ENCODE data around the gene THEM5. TPM values are rescaled to one million over a fixed set of nuclear protein-coding genes. Genes with fewer than 3 reads are reported as not detected.

THEM5 gene
- total and polyA plus RNA-seq, 10 of the 15 experiments (the other 5 are each of a cell fraction or from before 2014, with no cell fraction given): 0.16 TPM; not detected in 9

GRCh38 chr1:151860504-151861187 lies 7.1 kb upstream of the THEM5 start:
- intact Hi-C loops (cut with micrococcal nuclease; ENCODE audit: unreplicated experiment) (no loop called here), in situ Hi-C loops (cut with MboI) (no loop called here)
- no peaks in the 10 kb centered on the region for H4K20me1 ChIP-seq (ENCODE audit: control insufficient read depth, insufficient read depth)
- CTCF ChIA-PET: interaction anchor here (1.2 kb wide), 1 partner anchor 21 kb away, joined by 6 read pairs; no protein-coding TSS in a partner anchor
- 17% methylated on average over 5 of the region's 7 CpGs for WGBS (ENCODE audit: insufficient coverage, insufficient replicate concordance, low lambda C conversion rate, missing lambda C conversion rate)
- no peak overlapping the region for H3K4me2 ChIP-seq (ENCODE audit: control insufficient read depth, insufficient read depth)
- no peak overlapping the region for H2AFZ ChIP-seq (ENCODE audit: control insufficient read depth, low read depth, low read length)
- no peaks in the 10 kb centered on the region for H3K36me3 ChIP-seq (ENCODE audit: control insufficient read depth in 2 of 2, insufficient read depth in 2 of 2, low read length in 1 of 2)
- ATAC-seq (no peak; the same call in 2 of the 3 replicates), DNase-seq (ENCODE audit: low read depth, low spot score) (no peak), FAIRE-seq (no peak)
- H3K27me3 ChIP-seq (replicated peaks in 1 of 2; ENCODE audit: control insufficient read depth in 2 of 2, insufficient read depth in 2 of 2, low read length in 1 of 2): peaks cover 0 to 3% of the 10 kb centered on the region in 2 experiments; a peak in 2 of 4 replicates
- H3K79me2 ChIP-seq (ENCODE audit: control insufficient read depth, insufficient read depth, low read length): no peaks in the 10 kb centered on the region
- TF ChIP-seq NBN (IDR thresholded peaks at IDR 0.05): no peak
- RAD21 ChIA-PET (ENCODE audit: unreplicated experiment): interaction anchor here (0.9 to 2.7 kb wide), 4 partner anchors 11 to 141 kb away, joined by 4 to 10 read pairs (median 6); partner anchors contain the start of gene C2CD4D
- H3K9me3 ChIP-seq (replicated peaks; ENCODE audit: control insufficient read depth, insufficient read depth, low read length): no peaks in the 10 kb centered on the region
- H3K27ac ChIP-seq (ENCODE audit: control insufficient read depth, insufficient read depth): no peak overlapping the region
- SMC1A ChIA-PET (ENCODE audit: uncharacterized antibody, unreplicated experiment): interaction anchor here (2.3 kb wide), 1 partner anchor 20 kb away, joined by 6 read pairs; the partner anchor contains the start of gene C2CD4D
- peaks cover 9% of the 10 kb centered on the region for H3K4me1 ChIP-seq (ENCODE audit: control insufficient read depth, insufficient read depth, low read length)
- POLR2A ChIA-PET: interaction anchor here (1.2 kb wide), 1 partner anchor 21 kb away, joined by 9 read pairs; the partner anchor contains the start of gene C2CD4D
- H3K4me3 ChIP-seq: no peak overlapping the region
- H3K9ac ChIP-seq (ENCODE audit: control insufficient read depth, insufficient read depth, low read length): no peak overlapping the region
- no TSS peak for BruUV-seq (replicated peaks)

- ChIA-PET CTCF (interaction anchor here (1.2 to 2.8 kb wide), 3 partner anchors 14 to 48 kb away, joined by 6 read pairs; no protein-coding TSS in a partner anchor), SMC1A (ENCODE audit: uncharacterized antibody, unreplicated experiment) (interaction anchor here (2.3 kb wide), 1 partner anchor 20 kb away, joined by 6 read pairs; the partner anchor contains the start of gene C2CD4D), POLR2A (interaction anchor here (1.2 kb wide), 1 partner anchor 20 kb away, joined by 9 read pairs; the partner anchor contains the start of gene C2CD4D), RAD21 (ENCODE audit: unreplicated experiment) (interaction anchor here (0.6 to 2.7 kb wide), 7 partner anchors 12 to 533 kb away, joined by 3 to 10 read pairs (median 4); partner anchors contain the start of genes C2CD4D and MRPL9)
- Histone ChIP-seq H3K79me2 (ENCODE audit: control insufficient read depth, insufficient read depth, low read length) (no peaks in the 10 kb centered on the region), H4K20me1 (ENCODE audit: control insufficient read depth, insufficient read depth) (no peaks in the 10 kb centered on the region), H3K9me3 (replicated peaks; ENCODE audit: control insufficient read depth, insufficient read depth, low read length) (no peaks in the 10 kb centered on the region), H3K4me1 (ENCODE audit: control insufficient read depth, insufficient read depth, low read length) (peaks cover 9% of the 10 kb centered on the region), H3K9ac (ENCODE audit: control insufficient read depth, insufficient read depth, low read length) (no peak overlapping the region), H3K27me3 (replicated peaks in 1 of 2; ENCODE audit: control insufficient read depth in 2 of 2, insufficient read depth in 2 of 2, low read length in 1 of 2) (peaks cover 0 to 3% of the 10 kb centered on the region in 2 experiments; a peak in 2 of 4 replicates), H3K27ac (ENCODE audit: control insufficient read depth, insufficient read depth) (no peak overlapping the region), H3K36me3 (ENCODE audit: control insufficient read depth in 2 of 2, insufficient read depth in 2 of 2, low read length in 1 of 2) (no peaks in the 10 kb centered on the region), H2AFZ (ENCODE audit: control insufficient read depth, low read depth, low read length) (0 out of 2 replicates have a peak overlapping the region, but pooled peaks have one; percentile 15), H3K4me2 (ENCODE audit: control insufficient read depth, insufficient read depth) (no peak overlapping the region), H3K4me3 (no peak overlapping the region)
- DNase-seq (ENCODE audit: low read depth, low spot score) (no peak), ATAC-seq (peak; percentile 80), FAIRE-seq (peak; percentile 7)
- in situ Hi-C loops (cut with MboI): no loop called here
- WGBS (ENCODE audit: insufficient coverage, insufficient replicate concordance, low lambda C conversion rate, missing lambda C conversion rate): 25% methylated on average over 6 of the region's 6 CpGs
- intact Hi-C loops (cut with micrococcal nuclease; ENCODE audit: unreplicated experiment): no loop called here
- BruUV-seq (replicated peaks): no TSS peak
- TF ChIP-seq RUNX3 (IDR thresholded peaks at IDR 0.05; ENCODE audit: low read length) (peak; percentile 21; the same call in 1 of the 2 replicates), IRF5 (IDR thresholded peaks at IDR 0.05; ENCODE audit: borderline replicate concordance) (no peak), TCF12 (IDR thresholded peaks at IDR 0.05; ENCODE audit: low read depth, low read length) (peak; percentile 66; the same call in 1 of the 2 replicates), DPF2 (IDR thresholded peaks at IDR 0.05) (peak; percentile 47; the same call in 1 of the 2 replicates), RAD51 (IDR thresholded peaks at IDR 0.05) (no peak), NFIC (IDR thresholded peaks at IDR 0.05; ENCODE audit: low read depth, low read length) (no peak), BHLHE40 (IDR thresholded peaks at IDR 0.05; ENCODE audit: borderline replicate concordance in 1 of 2, low read depth in 2 of 2, low read length in 1 of 2) (peak; percentile 79 to 90), ZNF687 (IDR thresholded peaks at IDR 0.05) (peak; percentile 25; the same call in 1 of the 2 replicates)
Measured at GRCh38 chr1:151859891-151860293, 6.4 kb upstream of the THEM5 start.

Measured in GM12878 (cell line).